NT2/D1 (cell line): Measurements from ENCODE around the gene MEIS1.

Source experiments
- SUZ12 ChIP-seq: IDR thresholded peaks from 2 replicates; pipeline ENCODE4 v1.6.1; 2011; ENCODE audit not compliant: insufficient read length, insufficient read depth; ENCODE audit errors: extremely low read depth
- YY1 ChIP-seq: IDR thresholded peaks from 2 replicates; pipeline ENCODE4 v1.6.1; 2011; ENCODE audit not compliant: insufficient read length, insufficient read depth
- ZNF274 ChIP-seq: IDR thresholded peaks from 2 replicates; pipeline ENCODE4 v1.6.1; 2011; ENCODE audit warnings: mild to moderate bottlenecking, low read depth, low read length

DNA sequence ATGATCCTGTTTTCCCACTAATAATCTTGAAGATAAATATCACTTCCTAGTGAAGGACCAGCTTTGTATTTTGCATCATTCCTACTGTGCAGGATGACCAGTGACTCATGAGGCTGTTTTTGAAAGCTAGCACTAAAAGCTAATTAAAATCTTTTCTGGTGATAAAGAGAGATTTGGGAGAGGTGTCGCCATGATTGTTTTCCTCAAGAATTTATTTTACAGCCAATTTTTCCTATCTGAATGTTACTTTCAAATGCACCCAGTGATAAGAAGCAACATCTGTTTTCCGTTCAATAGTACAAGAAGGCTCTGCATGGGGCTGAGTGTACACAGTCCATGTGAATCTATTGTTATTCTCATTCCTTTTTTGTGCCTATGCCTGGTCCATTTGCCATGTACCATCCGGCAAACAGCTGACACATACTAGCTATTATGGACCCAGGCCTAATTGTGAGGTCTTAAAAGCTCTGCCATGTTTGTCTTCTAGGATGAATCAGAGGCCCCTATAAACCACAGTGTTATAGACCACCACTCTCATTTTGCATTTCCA, 28.4 kb downstream of the MEIS1 start:
- TF ChIP-seq SUZ12: no peak
- no peak for TF ChIP-seq YY1
- no peak for TF ChIP-seq ZNF274
